ENCODE results near the gene SLC5A1. TPM values are rescaled to one million over a fixed set of nuclear protein-coding genes. Genes with fewer than 3 reads are reported as not detected.

SLC5A1 gene
- 0.03 TPM in 1 of 5 replicates, not detected in the others for total RNA-seq (2022; extraction: Qiagen RNA extraction; ENCODE audit: low read depth)

DNA sequence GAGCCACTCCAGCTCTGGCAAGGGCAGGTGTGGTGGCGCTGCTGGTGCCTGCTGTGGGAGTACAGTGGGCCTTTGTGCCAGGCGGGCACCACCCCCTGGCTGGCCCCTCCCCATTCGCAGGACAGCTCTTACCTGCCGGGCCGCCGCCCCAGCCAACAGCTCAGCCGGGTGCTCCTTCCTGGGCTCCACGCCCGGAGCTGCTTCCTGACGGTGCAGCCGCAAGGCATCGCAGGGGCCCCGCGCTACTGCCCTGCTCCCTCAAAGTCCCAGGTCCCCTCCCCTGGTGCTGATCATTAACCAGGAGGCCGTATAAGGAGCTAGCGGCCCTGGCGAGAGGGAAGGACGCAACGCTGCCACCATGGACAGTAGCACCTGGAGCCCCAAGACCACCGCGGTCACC lies at the start of gene SLC5A1:
SLC5A1 (plus strand) TSS at position 338 of the 400 bp plus-strand sequence; CDS start at position 359, 21 bp downstream.

DNA sequence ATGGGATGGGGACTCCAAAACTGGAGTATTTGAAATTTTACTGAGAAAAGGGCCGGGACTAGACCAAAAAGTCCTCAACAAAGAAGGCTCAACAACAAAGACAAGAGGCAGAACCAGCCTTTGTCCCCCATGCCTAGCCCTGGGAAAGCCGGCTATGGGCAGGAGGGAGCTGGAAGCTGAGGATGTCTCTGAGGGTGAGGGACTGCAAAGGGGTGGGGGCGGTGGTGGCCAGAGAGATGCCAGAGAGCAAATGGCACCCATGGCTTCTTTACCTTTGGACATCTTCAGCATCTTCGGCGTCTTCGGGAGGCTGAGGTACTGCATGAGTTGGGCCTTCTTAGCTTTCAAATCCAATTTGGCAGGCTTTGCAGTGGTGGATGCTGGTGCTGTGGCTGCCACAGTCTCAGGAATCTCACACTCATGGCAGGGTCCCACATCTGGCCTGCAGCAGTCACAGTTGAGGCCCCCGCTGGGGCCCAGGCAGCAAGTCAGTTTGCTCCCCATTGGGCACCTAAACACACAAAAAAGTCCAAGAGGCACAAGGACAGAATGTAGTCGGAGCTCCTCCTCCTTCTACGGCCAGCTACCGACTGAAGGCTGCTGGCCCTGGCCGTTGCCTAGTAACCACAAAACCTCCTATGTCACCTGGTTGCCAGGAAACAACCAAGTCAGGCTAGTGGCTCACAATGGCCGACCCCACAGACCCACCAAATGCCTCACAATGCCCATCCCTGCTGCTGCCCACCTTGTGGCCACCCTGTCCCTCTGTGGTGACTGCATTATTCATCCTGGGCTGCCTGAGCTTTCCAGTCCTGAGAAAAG lies 115.9 kb downstream of the SLC5A1 start, which contains the start of gene C22orf42:
C22orf42 (minus strand) TSS at position 592 of the 822 bp plus-strand sequence; CDS start at position 504, 88 bp downstream.

Other genes with a start within 250 kb of the SLC5A1 start
- gene YWHAH, start 98.7 kb upstream of the SLC5A1 start, total RNA-seq (2022; extraction: Qiagen RNA extraction; ENCODE audit: low read depth), result 124 to 141 TPM (median 131 TPM) in 5 replicates
- not detected in 5 replicates for gene C22orf42, start 116.0 kb downstream of the SLC5A1 start, total RNA-seq (2022; extraction: Qiagen RNA extraction; ENCODE audit: low read depth)
- 0.09 to 0.30 TPM (median 0.20 TPM) in 5 replicates for gene RFPL2, start 161.8 kb downstream of the SLC5A1 start, total RNA-seq (2022; extraction: Qiagen RNA extraction; ENCODE audit: low read depth)
- gene SLC5A4, start 212.1 kb downstream of the SLC5A1 start, total RNA-seq (2022; extraction: Qiagen RNA extraction; ENCODE audit: low read depth), result not detected in 5 replicates